ENCODE results near the gene ACLY.

- TF ChIP-seq CTCF (IDR thresholded peaks at IDR 0.05) (no peak), POLR2A (IDR thresholded peaks at IDR 0.05) (no peak)
Measured at GRCh38 chr17:41909088-41909487, 9.7 kb downstream of the ACLY start.
